Thyroid gland (tissue), 4 donors: Measurements from ENCODE around the gene SULF2. TPM values are rescaled to one million over a fixed set of nuclear protein-coding genes. Genes with fewer than 3 reads are reported as not detected.

ENCODE experiments used
- DNase-seq, 2 donors: peaks; one replicate each; pipeline ENCODE4 v3.0.0-alpha.2; 2019
- H3K27ac ChIP-seq, 3 donors: fragments of 200-600 bp; sonication (generic); 1 replicate in 2 of 3; 2 replicates in 1 of 3; pipeline ENCODE4 v1.5.1; 2016 to 2019; ENCODE audit warnings: mild to moderate bottlenecking in 1 of 3, moderate library complexity in 1 of 3
- H3K27me3 ChIP-seq: fragments of 200-600 bp; sonication (generic); one replicate; pipeline ENCODE4 v1.5.1; 2019
- H3K36me3 ChIP-seq, 2 donors: fragments of 200-600 bp; sonication (generic); one replicate each; pipeline ENCODE4 v1.5.1; 2016 to 2019
- H3K4me1 ChIP-seq, 2 donors: fragments of 200-600 bp; sonication (generic); one replicate each; pipeline ENCODE4 v1.5.1; 2017 to 2019
- H3K4me3 ChIP-seq, 3 donors: fragments of 200-600 bp; sonication (generic); replicated peaks in 1 of 3; 1 replicate in 2 of 3; 2 replicates in 1 of 3; pipeline ENCODE4 v1.5.1; 2016; ENCODE audit warnings: mild to moderate bottlenecking in 1 of 3
- H3K9me3 ChIP-seq: fragments of 200-600 bp; sonication (generic); one replicate; pipeline ENCODE4 v1.5.1; 2017
- CTCF ChIP-seq, 6 experiments: fragments of 200-600 bp in 3 of 6; fragments of 450-650 bp in 3 of 6; sonication (generic) in 3 of 6; IDR thresholded peaks; one replicate each; pipeline ENCODE4 v1.5.1; 2016 to 2019; ENCODE audit warnings: antibody characterized with exemption in 6 of 6, mild to moderate bottlenecking in 2 of 6, inconsistent platforms in 1 of 6, moderate library complexity in 1 of 6
- POLR2A ChIP-seq, 2 donors: fragments of 450-650 bp; IDR thresholded peaks; one replicate each; pipeline ENCODE4 v1.6.1; 2017; ENCODE audit warnings: antibody characterized with exemption in 2 of 2, mild to moderate bottlenecking in 2 of 2, moderate library complexity in 1 of 2
- WGBS, 2 donors: methylation state at CpG; one replicate each; pipeline ENCODE4 v1.1.5; 2017; 5-methylcytosine and 5-hydroxymethylcytosine counted together
- intact Hi-C: fragments of 100-400 bp; cut with DNase I; formaldehyde crosslinking; loops from one replicate; pipeline ENCODE4 v1.15.1; 2023
- total RNA-seq, 4 donors: library from RNA; depleted of rRNA; stranded (reverse); fragments of >200 nt; gene quantifications; one replicate each; pipeline ENCODE4 v1.2.3, GENCODE V29; 2016

Gene SULF2
- total RNA-seq, 4 donors from 2014 or later: 39.4 to 90.6 (median 55.4) TPM

GRCh38 chr20:47672166-47672565 lies 113.1 kb downstream of the SULF2 start:
- TF ChIP-seq CTCF (IDR thresholded peaks at IDR 0.05): no peak
- no peak for TF ChIP-seq POLR2A (IDR thresholded peaks at IDR 0.05)
- DNase-seq: no peak
- Histone ChIP-seq H3K4me3 (no peak overlapping the region), H3K27ac (no peak overlapping the region), H3K27me3 (no peaks in the 10 kb centered on the region), H3K36me3 (no peaks in the 10 kb centered on the region), H3K4me1 (no peaks in the 10 kb centered on the region), H3K9me3 (no peaks in the 10 kb centered on the region)
- intact Hi-C loops: no loop called here
- 86 to 87% methylated on average over 15 of the region's 15 CpGs for WGBS, 2 donors

GRCh38 chr20:47670913-47671312 lies 114.4 kb downstream of the SULF2 start:
- no peaks in the 10 kb centered on the region for H3K4me1 ChIP-seq
- no peaks in the 10 kb centered on the region for H3K27me3 ChIP-seq
- intact Hi-C loops: no loop called here
- WGBS, 2 donors: 88 to 89% methylated on average over 10 of the region's 10 CpGs
- no peak overlapping the region for H3K27ac ChIP-seq
- no peaks in the 10 kb centered on the region for H3K36me3 ChIP-seq
- DNase-seq: no peak
- no peaks in the 10 kb centered on the region for H3K9me3 ChIP-seq
- TF ChIP-seq POLR2A (IDR thresholded peaks at IDR 0.05) (no peak), CTCF (IDR thresholded peaks at IDR 0.05) (no peak)
- no peak overlapping the region for H3K4me3 ChIP-seq

- intact Hi-C loops: loop anchor here (5.0 kb wide), 1 partner anchor 952 kb away; no protein-coding TSS in a partner anchor
- no peaks in the 10 kb centered on the region for H3K36me3 ChIP-seq
- no peak for DNase-seq
- no peaks in the 10 kb centered on the region for H3K4me1 ChIP-seq
- 87 to 89% methylated on average over 21 to 22 of the region's 22 CpGs for WGBS, 2 donors
- H3K4me3 ChIP-seq: no peak overlapping the region
- no peak overlapping the region for H3K27ac ChIP-seq
- no peaks in the 10 kb centered on the region for H3K27me3 ChIP-seq
- no peak for TF ChIP-seq POLR2A (IDR thresholded peaks at IDR 0.05)
- TF ChIP-seq CTCF (IDR thresholded peaks at IDR 0.05): no peak
- no peaks in the 10 kb centered on the region for H3K9me3 ChIP-seq
Measured at GRCh38 chr20:47669927-47670890, 115.1 kb downstream of the SULF2 start.

GRCh38 chr20:47669489-47669888 lies 115.8 kb downstream of the SULF2 start:
- Histone ChIP-seq H3K27ac (no peak overlapping the region), H3K4me3 (no peak overlapping the region), H3K36me3 (no peaks in the 10 kb centered on the region), H3K4me1 (no peaks in the 10 kb centered on the region), H3K9me3 (no peaks in the 10 kb centered on the region), H3K27me3 (no peaks in the 10 kb centered on the region)
- WGBS, 2 donors: 90 to 91% methylated on average over 2 to 4 of the region's 4 CpGs
- intact Hi-C loops: loop anchor here (5.0 kb wide), 1 partner anchor 953 kb away; no protein-coding TSS in a partner anchor
- TF ChIP-seq CTCF (IDR thresholded peaks at IDR 0.05) (no peak), POLR2A (IDR thresholded peaks at IDR 0.05) (no peak)
- no peak for DNase-seq

GRCh38 chr20:47669152-47669425 lies 116.2 kb downstream of the SULF2 start:
- Histone ChIP-seq H3K4me3 (no peak overlapping the region), H3K36me3 (no peaks in the 10 kb centered on the region), H3K27ac (no peak overlapping the region), H3K4me1 (peaks cover 0 to under 1% of the 10 kb centered on the region in 2 donors), H3K9me3 (no peaks in the 10 kb centered on the region), H3K27me3 (no peaks in the 10 kb centered on the region)
- 94 to 96% methylated on average over 8 of the region's 8 CpGs for WGBS, 2 donors
- intact Hi-C loops: loop anchor here (5.0 kb wide), 1 partner anchor 953 kb away; no protein-coding TSS in a partner anchor
- DNase-seq: no peak
- TF ChIP-seq POLR2A (IDR thresholded peaks at IDR 0.05) (no peak), CTCF (IDR thresholded peaks at IDR 0.05) (no peak)
